ENCODE results near the gene CALHM3. TPM values are rescaled to one million over a fixed set of nuclear protein-coding genes. Genes with fewer than 3 reads are reported as not detected.

Gene CALHM3
- total and polyA plus RNA-seq, 2 of the 13 experiments (the other 11 are each of a cell fraction or from before 2014, with no cell fraction given), result not detected

DNA sequence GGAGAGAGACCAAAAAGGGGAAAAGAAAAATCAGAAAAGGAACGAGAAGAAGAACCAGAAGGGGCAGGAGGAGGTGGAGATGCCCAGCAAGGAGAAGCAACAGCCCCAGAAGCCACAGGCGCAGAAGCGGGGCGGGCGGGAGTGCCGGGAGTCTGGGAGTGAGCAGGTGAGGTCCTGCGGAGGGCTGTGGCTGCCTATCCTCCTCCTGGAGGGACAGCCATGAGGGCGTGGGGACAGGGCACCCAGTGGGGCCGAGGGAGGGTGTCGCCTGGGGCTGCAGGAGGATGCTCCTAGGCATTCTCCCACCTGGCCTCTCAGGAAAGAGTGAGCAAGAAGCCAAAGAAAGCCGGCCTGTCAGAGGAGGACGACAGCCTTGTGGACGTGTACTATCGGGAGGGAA is 38.6 kb downstream of the CALHM3 start:
- Histone ChIP-seq H3K9me3 (ENCODE audit: low read length) (no peaks in the 10 kb centered on the region), H4K20me1 (ENCODE audit: insufficient read depth, low read length) (no peaks in the 10 kb centered on the region), H3K79me2 (ENCODE audit: insufficient read depth, low read length) (no peaks in the 10 kb centered on the region), H3K36me3 (replicated peaks in 1 of 2; ENCODE audit: control insufficient read depth in 1 of 2, insufficient read depth in 2 of 2, low read length in 2 of 2) (peaks cover 45 to 88% of the 10 kb centered on the region in 2 experiments), H3K27me3 (ENCODE audit: control insufficient read depth in 1 of 2, insufficient read depth in 2 of 2, low read length in 2 of 2) (no peaks in the 10 kb centered on the region), H3K4me1 (ENCODE audit: insufficient read depth, low read length) (peaks cover 21% of the 10 kb centered on the region), H3K4me2 (ENCODE audit: low read depth, low read length) (no peak overlapping the region), H3K27ac (ENCODE audit: extremely low read length, insufficient read depth, low read length) (no peak overlapping the region), H2AFZ (ENCODE audit: low read length) (no peak overlapping the region), H3K4me3 (replicated peaks in 1 of 3; ENCODE audit: insufficient read depth in 1 of 3, low read depth in 2 of 3, low read length in 3 of 3) (no peak overlapping the region), H3K9ac (ENCODE audit: insufficient read depth, low read depth, low read length) (no peak overlapping the region)
- BruUV-seq (replicated peaks), result no TSS peak
- WGBS (ENCODE audit: low lambda C conversion rate), result 97% methylated on average over 14 of the region's 14 CpGs
- no peak for FAIRE-seq
- ChIA-PET CTCF (ENCODE audit: low intra/inter-chr PET ratio, low total read pairs) (no interaction called here), POLR2A (no interaction called here)
- in situ Hi-C loops (cut with HindIII; ENCODE audit: extremely low pct_ligation_motif_present, low pct_unique_long_range_greater_than_20kb), result no loop called here
- no peak for ATAC-seq
- DNase-seq (ENCODE audit: low spot score), result no peak
- intact Hi-C loops (cut with micrococcal nuclease; ENCODE audit: unreplicated experiment), result no loop called here
- TF ChIP-seq, protein P1, sequence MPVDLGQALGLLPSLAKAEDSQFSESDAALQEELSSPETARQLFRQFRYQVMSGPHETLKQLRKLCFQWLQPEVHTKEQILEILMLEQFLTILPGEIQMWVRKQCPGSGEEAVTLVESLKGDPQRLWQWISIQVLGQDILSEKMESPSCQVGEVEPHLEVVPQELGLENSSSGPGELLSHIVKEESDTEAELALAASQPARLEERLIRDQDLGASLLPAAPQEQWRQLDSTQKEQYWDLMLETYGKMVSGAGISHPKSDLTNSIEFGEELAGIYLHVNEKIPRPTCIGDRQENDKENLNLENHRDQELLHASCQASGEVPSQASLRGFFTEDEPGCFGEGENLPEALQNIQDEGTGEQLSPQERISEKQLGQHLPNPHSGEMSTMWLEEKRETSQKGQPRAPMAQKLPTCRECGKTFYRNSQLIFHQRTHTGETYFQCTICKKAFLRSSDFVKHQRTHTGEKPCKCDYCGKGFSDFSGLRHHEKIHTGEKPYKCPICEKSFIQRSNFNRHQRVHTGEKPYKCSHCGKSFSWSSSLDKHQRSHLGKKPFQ (CRISPR knock-in tag; IDR thresholded peaks at IDR 0.05; ENCODE audit: insufficient replicate concordance), result no peak
- TF ChIP-seq, protein P2, sequence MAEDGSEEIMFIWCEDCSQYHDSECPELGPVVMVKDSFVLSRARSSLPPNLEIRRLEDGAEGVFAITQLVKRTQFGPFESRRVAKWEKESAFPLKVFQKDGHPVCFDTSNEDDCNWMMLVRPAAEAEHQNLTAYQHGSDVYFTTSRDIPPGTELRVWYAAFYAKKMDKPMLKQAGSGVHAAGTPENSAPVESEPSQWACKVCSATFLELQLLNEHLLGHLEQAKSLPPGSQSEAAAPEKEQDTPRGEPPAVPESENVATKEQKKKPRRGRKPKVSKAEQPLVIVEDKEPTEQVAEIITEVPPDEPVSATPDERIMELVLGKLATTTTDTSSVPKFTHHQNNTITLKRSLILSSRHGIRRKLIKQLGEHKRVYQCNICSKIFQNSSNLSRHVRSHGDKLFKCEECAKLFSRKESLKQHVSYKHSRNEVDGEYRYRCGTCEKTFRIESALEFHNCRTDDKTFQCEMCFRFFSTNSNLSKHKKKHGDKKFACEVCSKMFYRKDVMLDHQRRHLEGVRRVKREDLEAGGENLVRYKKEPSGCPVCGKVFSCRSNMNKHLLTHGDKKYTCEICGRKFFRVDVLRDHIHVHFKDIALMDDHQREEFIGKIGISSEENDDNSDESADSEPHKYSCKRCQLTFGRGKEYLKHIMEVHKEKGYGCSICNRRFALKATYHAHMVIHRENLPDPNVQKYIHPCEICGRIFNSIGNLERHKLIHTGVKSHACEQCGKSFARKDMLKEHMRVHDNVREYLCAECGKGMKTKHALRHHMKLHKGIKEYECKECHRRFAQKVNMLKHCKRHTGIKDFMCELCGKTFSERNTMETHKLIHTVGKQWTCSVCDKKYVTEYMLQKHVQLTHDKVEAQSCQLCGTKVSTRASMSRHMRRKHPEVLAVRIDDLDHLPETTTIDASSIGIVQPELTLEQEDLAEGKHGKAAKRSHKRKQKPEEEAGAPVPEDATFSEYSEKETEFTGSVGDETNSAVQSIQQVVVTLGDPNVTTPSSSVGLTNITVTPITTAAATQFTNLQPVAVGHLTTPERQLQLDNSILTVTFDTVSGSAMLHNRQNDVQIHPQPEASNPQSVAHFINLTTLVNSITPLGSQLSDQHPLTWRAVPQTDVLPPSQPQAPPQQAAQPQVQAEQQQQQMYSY (CRISPR knock-in tag; IDR thresholded peaks at IDR 0.05), result no peak
- TF ChIP-seq RBM39 (IDR thresholded peaks at IDR 0.05; ENCODE audit: low read depth, low read length, poor library complexity, severe bottlenecking) (no peak), ETV5 (CRISPR knock-in tag; IDR thresholded peaks at IDR 0.05; ENCODE audit: borderline replicate concordance) (no peak), ZNF576 (CRISPR knock-in tag; IDR thresholded peaks at IDR 0.05) (no peak), TRIM22 (IDR thresholded peaks at IDR 0.05) (no peak), ZFP62 (CRISPR knock-in tag; IDR thresholded peaks at IDR 0.05) (no peak), ZNF558 (CRISPR knock-in tag; IDR thresholded peaks at IDR 0.05; ENCODE audit: borderline replicate concordance) (no peak), ZNF138 (CRISPR knock-in tag; IDR thresholded peaks at IDR 0.05; ENCODE audit: low read depth) (no peak), ZNF724P (CRISPR knock-in tag; IDR thresholded peaks at IDR 0.05; ENCODE audit: borderline replicate concordance) (no peak), ZEB1 (IDR thresholded peaks at IDR 0.05; ENCODE audit: insufficient replicate concordance, low read depth) (no peak), MTA3 (CRISPR knock-in tag; IDR thresholded peaks at IDR 0.05) (no peak), ZNF773 (CRISPR knock-in tag; IDR thresholded peaks at IDR 0.05; ENCODE audit: borderline replicate concordance) (no peak)
- TF ChIP-seq, protein P3, sequence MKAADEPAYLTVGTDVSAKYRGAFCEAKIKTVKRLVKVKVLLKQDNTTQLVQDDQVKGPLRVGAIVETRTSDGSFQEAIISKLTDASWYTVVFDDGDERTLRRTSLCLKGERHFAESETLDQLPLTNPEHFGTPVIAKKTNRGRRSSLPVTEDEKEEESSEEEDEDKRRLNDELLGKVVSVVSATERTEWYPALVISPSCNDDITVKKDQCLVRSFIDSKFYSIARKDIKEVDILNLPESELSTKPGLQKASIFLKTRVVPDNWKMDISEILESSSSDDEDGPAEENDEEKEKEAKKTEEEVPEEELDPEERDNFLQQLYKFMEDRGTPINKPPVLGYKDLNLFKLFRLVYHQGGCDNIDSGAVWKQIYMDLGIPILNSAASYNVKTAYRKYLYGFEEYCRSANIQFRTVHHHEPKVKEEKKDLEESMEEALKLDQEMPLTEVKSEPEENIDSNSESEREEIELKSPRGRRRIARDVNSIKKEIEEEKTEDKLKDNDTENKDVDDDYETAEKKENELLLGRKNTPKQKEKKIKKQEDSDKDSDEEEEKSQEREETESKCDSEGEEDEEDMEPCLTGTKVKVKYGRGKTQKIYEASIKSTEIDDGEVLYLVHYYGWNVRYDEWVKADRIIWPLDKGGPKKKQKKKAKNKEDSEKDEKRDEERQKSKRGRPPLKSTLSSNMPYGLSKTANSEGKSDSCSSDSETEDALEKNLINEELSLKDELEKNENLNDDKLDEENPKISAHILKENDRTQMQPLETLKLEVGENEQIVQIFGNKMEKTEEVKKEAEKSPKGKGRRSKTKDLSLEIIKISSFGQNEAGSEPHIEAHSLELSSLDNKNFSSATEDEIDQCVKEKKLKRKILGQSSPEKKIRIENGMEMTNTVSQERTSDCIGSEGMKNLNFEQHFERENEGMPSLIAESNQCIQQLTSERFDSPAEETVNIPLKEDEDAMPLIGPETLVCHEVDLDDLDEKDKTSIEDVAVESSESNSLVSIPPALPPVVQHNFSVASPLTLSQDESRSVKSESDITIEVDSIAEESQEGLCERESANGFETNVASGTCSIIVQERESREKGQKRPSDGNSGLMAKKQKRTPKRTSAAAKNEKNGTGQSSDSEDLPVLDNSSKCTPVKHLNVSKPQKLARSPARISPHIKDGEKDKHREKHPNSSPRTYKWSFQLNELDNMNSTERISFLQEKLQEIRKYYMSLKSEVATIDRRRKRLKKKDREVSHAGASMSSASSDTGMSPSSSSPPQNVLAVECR (CRISPR knock-in tag; IDR thresholded peaks at IDR 0.05; ENCODE audit: borderline replicate concordance), result no peak
